ENCODE data around the gene HYI. TPM values are rescaled to one million over a fixed set of nuclear protein-coding genes. Genes with fewer than 3 reads are reported as not detected.

Gene HYI
- total RNA-seq, 1 experiment from 2014 or later: 16.7 TPM

- H3K36me3 ChIP-seq: peaks cover 5% of the 10 kb centered on the region
- H3K27me3 ChIP-seq: no peaks in the 10 kb centered on the region
- H3K4me3 ChIP-seq: no peak overlapping the region
- no peak for DNase-seq
- H3K9me3 ChIP-seq: no peaks in the 10 kb centered on the region
These were observed 13.9 kb downstream of the HYI start for GRCh38 chr1:43439781-43440180.

DNA sequence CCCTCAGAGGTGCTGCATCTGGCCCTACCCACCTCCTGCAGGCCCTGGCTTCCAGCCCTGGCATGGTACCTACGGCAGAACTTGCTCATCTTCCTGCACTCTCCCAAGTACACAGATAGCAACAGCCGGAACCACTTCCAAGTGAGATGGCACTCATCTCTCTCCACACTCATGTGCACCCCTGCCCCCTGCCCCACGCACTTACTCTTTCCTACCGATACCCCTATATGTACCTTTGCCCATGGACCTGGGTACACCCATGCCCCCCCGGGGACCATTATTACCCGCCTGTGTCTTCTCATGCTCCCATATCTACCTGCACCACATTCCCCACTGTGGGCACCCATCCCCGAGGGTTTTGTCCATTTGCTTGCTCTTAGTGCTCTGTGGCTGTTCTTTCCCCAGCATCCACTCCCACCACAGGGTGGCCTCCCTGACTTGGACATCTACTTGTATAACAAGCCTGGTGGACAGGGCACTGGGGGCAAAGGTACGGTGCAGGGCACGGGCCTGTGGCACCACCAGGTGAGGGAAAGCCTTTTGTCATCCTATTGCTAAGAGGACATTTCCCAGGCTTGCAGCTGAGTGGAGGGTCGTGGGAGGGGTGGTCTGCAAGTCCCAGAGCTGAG is 14.7 kb downstream of the HYI start:
- H3K4me3 ChIP-seq: no peak overlapping the region
- peaks cover 5% of the 10 kb centered on the region for H3K36me3 ChIP-seq
- no peaks in the 10 kb centered on the region for H3K27me3 ChIP-seq
- DNase-seq: no peak
- no peaks in the 10 kb centered on the region for H3K9me3 ChIP-seq

GRCh38 chr1:43438576-43438952 is 15.2 kb downstream of the HYI start:
- Histone ChIP-seq H3K4me3 (no peak overlapping the region), H3K27me3 (no peaks in the 10 kb centered on the region), H3K9me3 (no peaks in the 10 kb centered on the region), H3K36me3 (peaks cover 7% of the 10 kb centered on the region)
- DNase-seq: no peak

DNA sequence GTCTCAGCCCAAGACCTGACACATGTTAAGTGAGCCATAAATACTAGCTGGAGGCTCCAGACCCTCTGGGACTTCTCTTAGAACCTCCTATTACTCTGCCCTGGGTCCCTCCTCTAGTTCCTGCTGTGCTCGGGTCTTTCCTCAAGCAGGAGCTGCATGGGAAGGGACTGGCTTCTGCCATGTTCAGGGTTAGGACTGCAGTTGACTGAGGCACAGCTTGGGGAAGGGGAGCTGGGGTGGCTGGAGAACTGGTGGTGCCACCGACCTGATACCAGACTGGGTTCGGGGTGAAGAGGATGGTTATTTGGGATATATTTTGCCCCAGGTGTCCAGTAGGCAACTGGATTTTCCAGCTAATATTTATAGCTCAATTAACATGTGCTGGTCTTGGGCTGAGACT is 15.7 kb downstream of the HYI start:
- DNase-seq: no peak
- Histone ChIP-seq H3K27me3 (no peaks in the 10 kb centered on the region), H3K9me3 (no peaks in the 10 kb centered on the region), H3K4me3 (no peak overlapping the region), H3K36me3 (peaks cover 7% of the 10 kb centered on the region)

GRCh38 chr1:43437031-43437973 is 16.4 kb downstream of the HYI start:
- no peaks in the 10 kb centered on the region for H3K27me3 ChIP-seq
- no peaks in the 10 kb centered on the region for H3K9me3 ChIP-seq
- no peak for DNase-seq
- H3K4me3 ChIP-seq: no peak overlapping the region
- H3K36me3 ChIP-seq: peaks cover 5% of the 10 kb centered on the region

GRCh38 chr1:43436371-43436770 is 17.4 kb downstream of the HYI start:
- H3K36me3 ChIP-seq: peaks cover 11% of the 10 kb centered on the region
- no peak for DNase-seq

GRCh38 chr1:43435146-43436145 is 18.3 kb downstream of the HYI start:
- H3K27me3 ChIP-seq: no peaks in the 10 kb centered on the region
- H3K4me3 ChIP-seq: no peak overlapping the region
- peaks cover 16% of the 10 kb centered on the region for H3K36me3 ChIP-seq
- H3K9me3 ChIP-seq: no peaks in the 10 kb centered on the region
- DNase-seq: no peak

More at GRCh38 chr1:43436371-43436770, 17.4 kb downstream of the HYI start:
- no peaks in the 10 kb centered on the region for H3K9me3 ChIP-seq
- H3K27me3 ChIP-seq: no peaks in the 10 kb centered on the region
- no peak overlapping the region for H3K4me3 ChIP-seq

GRCh38 chr1:43434256-43434655 is 19.5 kb downstream of the HYI start:
- H3K36me3 ChIP-seq: peaks cover 19% of the 10 kb centered on the region
- H3K4me3 ChIP-seq: no peak overlapping the region
- no peaks in the 10 kb centered on the region for H3K9me3 ChIP-seq
- DNase-seq: no peak
- H3K27me3 ChIP-seq: no peaks in the 10 kb centered on the region

GRCh38 chr1:43432907-43433306 is 20.8 kb downstream of the HYI start:
- no peaks in the 10 kb centered on the region for H3K9me3 ChIP-seq
- H3K36me3 ChIP-seq: peaks cover 22% of the 10 kb centered on the region
- H3K27me3 ChIP-seq: no peaks in the 10 kb centered on the region
- no peak overlapping the region for H3K4me3 ChIP-seq
- no peak for DNase-seq

GRCh38 chr1:43432171-43432860 is 21.4 kb downstream of the HYI start:
- H3K4me3 ChIP-seq: no peak overlapping the region
- no peaks in the 10 kb centered on the region for H3K9me3 ChIP-seq
- no peak for DNase-seq
- H3K27me3 ChIP-seq: no peaks in the 10 kb centered on the region
- H3K36me3 ChIP-seq: peaks cover 28% of the 10 kb centered on the region

GRCh38 chr1:43431676-43432075 is 22.1 kb downstream of the HYI start:
- DNase-seq: no peak
- Histone ChIP-seq H3K36me3 (peaks cover 33% of the 10 kb centered on the region), H3K27me3 (no peaks in the 10 kb centered on the region), H3K4me3 (no peak overlapping the region), H3K9me3 (no peaks in the 10 kb centered on the region)

GRCh38 chr1:43430831-43431230 is 22.9 kb downstream of the HYI start:
- DNase-seq: no peak
- Histone ChIP-seq H3K27me3 (no peaks in the 10 kb centered on the region), H3K4me3 (no peak overlapping the region), H3K36me3 (peaks cover 34% of the 10 kb centered on the region), H3K9me3 (no peaks in the 10 kb centered on the region)

GRCh38 chr1:43427941-43428340 is 25.8 kb downstream of the HYI start:
- Histone ChIP-seq H3K9me3 (no peaks in the 10 kb centered on the region), H3K36me3 (peaks cover 37% of the 10 kb centered on the region)
- no peak for DNase-seq

GRCh38 chr1:43427524-43427923 is 26.2 kb downstream of the HYI start:
- H3K36me3 ChIP-seq: peaks cover 37% of the 10 kb centered on the region
- no peaks in the 10 kb centered on the region for H3K9me3 ChIP-seq
- no peak for DNase-seq
- no peak overlapping the region for H3K4me3 ChIP-seq
- H3K27me3 ChIP-seq: no peaks in the 10 kb centered on the region

More at GRCh38 chr1:43427941-43428340, 25.8 kb downstream of the HYI start:
- Histone ChIP-seq H3K27me3 (no peaks in the 10 kb centered on the region), H3K4me3 (no peak overlapping the region)

GRCh38 chr1:43426221-43426620 is 27.5 kb downstream of the HYI start:
- no peaks in the 10 kb centered on the region for H3K27me3 ChIP-seq
- no peaks in the 10 kb centered on the region for H3K9me3 ChIP-seq
- no peak overlapping the region for H3K4me3 ChIP-seq
- DNase-seq: no peak
- H3K36me3 ChIP-seq: peaks cover 36% of the 10 kb centered on the region

DNA sequence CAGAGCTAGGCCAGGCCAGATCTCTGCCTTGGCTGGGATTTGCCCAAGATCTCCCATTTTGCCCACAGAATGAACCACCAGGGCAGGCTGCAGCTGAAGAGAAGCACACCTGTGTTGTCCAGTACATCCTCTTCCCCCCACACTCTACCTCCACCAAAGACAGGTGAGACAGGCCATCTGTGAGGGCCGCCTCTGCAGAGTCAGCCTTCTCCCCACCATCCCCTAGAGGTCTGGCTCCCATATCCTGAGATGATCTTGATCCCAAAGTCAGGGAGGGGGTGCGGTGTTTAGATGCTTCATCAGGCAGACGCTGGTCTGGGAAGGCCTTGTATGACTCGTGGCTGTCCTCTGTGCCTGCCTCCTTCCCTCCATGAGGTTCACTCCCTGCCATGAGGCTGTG is 28.7 kb downstream of the HYI start:
- H3K36me3 ChIP-seq: peaks cover 31% of the 10 kb centered on the region
- no peaks in the 10 kb centered on the region for H3K27me3 ChIP-seq
- no peak for DNase-seq
- H3K9me3 ChIP-seq: no peaks in the 10 kb centered on the region
- no peak overlapping the region for H3K4me3 ChIP-seq
